SK-N-SH treated with all-trans-retinoic acid at 6 μM for 48 hours (cell line): Measurements from ENCODE around the gene GAPVD1.

Source experiments
- ATAC-seq: fragments of 200-7000 bp; cut with Tn5 transposase; 3 replicates; pipeline ENCODE4 v1.9.1; 2020; ENCODE audit warnings: mild to moderate bottlenecking, moderate library complexity
- ARNTL ChIP-seq: fragments of 450-650 bp; formaldehyde crosslinking; IDR thresholded peaks from 2 replicates; pipeline ENCODE4 v1.5.0; 2020; ENCODE audit warnings: low read depth, mild to moderate bottlenecking, moderate library complexity, borderline replicate concordance
- BACH2 ChIP-seq: fragments of 250-450 bp; sonication (Bioruptor Pico); IDR thresholded peaks from 2 replicates; pipeline ENCODE4 v1.9.0; 2021; ENCODE audit warnings: mild to moderate bottlenecking, borderline replicate concordance
- CSDC2 ChIP-seq: fragments of 250-450 bp; sonication (Bioruptor Pico); IDR thresholded peaks from 2 replicates; pipeline ENCODE4 v1.5.0; 2020; ENCODE audit warnings: mild to moderate bottlenecking, moderate library complexity
- ESRRG ChIP-seq: fragments of 250-450 bp; sonication (Bioruptor Pico); IDR thresholded peaks from 2 replicates; pipeline ENCODE4 v1.6.1; 2021; ENCODE audit warnings: mild to moderate bottlenecking
- GLIS3 ChIP-seq: fragments of 250-450 bp; sonication (Bioruptor Pico); IDR thresholded peaks from 2 replicates; pipeline ENCODE4 v1.5.0; 2020; ENCODE audit warnings: mild to moderate bottlenecking, moderate library complexity
- ISL1 ChIP-seq: fragments of 250-450 bp; sonication (Bioruptor Pico); IDR thresholded peaks from 2 replicates; pipeline ENCODE4 v2.1.2; 2022; ENCODE audit warnings: mild to moderate bottlenecking, moderate library complexity
- OSR1 ChIP-seq: fragments of 250-450 bp; sonication (Bioruptor Pico); IDR thresholded peaks from 2 replicates; pipeline ENCODE4 v1.8.0; 2022; ENCODE audit warnings: moderate library complexity, mild to moderate bottlenecking, inconsistent platforms
- RARB ChIP-seq: fragments of 250-450 bp; sonication (Bioruptor Pico); IDR thresholded peaks from 2 replicates; pipeline ENCODE4 v1.8.0; 2021; ENCODE audit warnings: mild to moderate bottlenecking, moderate library complexity
- TCF4 ChIP-seq: fragments of 250-450 bp; sonication (Bioruptor Pico); IDR thresholded peaks from 2 replicates; pipeline ENCODE4 v1.8.0; 2021; ENCODE audit warnings: mild to moderate bottlenecking, moderate library complexity, borderline replicate concordance
- TOX ChIP-seq: fragments of 250-450 bp; sonication (Bioruptor Pico); IDR thresholded peaks from 2 replicates; pipeline ENCODE4 v1.8.0; 2021; ENCODE audit warnings: mild to moderate bottlenecking, moderate library complexity, borderline replicate concordance
- ZFP3 ChIP-seq: fragments of 250-450 bp; sonication (Bioruptor Pico); IDR thresholded peaks from 2 replicates; pipeline ENCODE4 v1.5.0; 2020; ENCODE audit warnings: mild to moderate bottlenecking, moderate library complexity
- ZFP30 ChIP-seq: fragments of 450-650 bp; formaldehyde crosslinking; IDR thresholded peaks from 2 replicates; pipeline ENCODE4 v1.5.0; 2022; ENCODE audit warnings: mild to moderate bottlenecking, moderate library complexity
- ZNF565 ChIP-seq: fragments of 450-650 bp; formaldehyde crosslinking; conservative IDR thresholded peaks from 2 replicates; pipeline ENCODE4 v1.5.0; 2020; ENCODE audit warnings: low read depth, mild to moderate bottlenecking, moderate library complexity
- ZNF70 ChIP-seq: fragments of 450-650 bp; formaldehyde crosslinking; IDR thresholded peaks from 2 replicates; pipeline ENCODE4 v1.5.0; 2020; ENCODE audit warnings: mild to moderate bottlenecking, moderate library complexity
- ZNF8 ChIP-seq: fragments of 450-650 bp; formaldehyde crosslinking; IDR thresholded peaks from 2 replicates; pipeline ENCODE4 v1.5.0; 2020; ENCODE audit warnings: mild to moderate bottlenecking, moderate library complexity
- TF ChIP-seq, protein P1 (sequence below): fragments of 250-450 bp; sonication (Bioruptor Pico); IDR thresholded peaks from 2 replicates; pipeline ENCODE4 v1.5.1; 2020; ENCODE audit warnings: low read depth, mild to moderate bottlenecking, moderate library complexity
- TF ChIP-seq, protein P2 (sequence below): fragments of 250-450 bp; sonication (Bioruptor Pico); IDR thresholded peaks from 2 replicates; pipeline ENCODE4 v1.5.1; 2021; ENCODE audit warnings: mild to moderate bottlenecking, moderate library complexity
- TF ChIP-seq, protein P3 (sequence below): fragments of 250-450 bp; sonication (Bioruptor Pico); IDR thresholded peaks from 2 replicates; pipeline ENCODE4 v1.8.0; 2021; ENCODE audit warnings: low read depth, mild to moderate bottlenecking, moderate library complexity, borderline replicate concordance
- TF ChIP-seq, protein P4 (sequence below): fragments of 250-450 bp; sonication (Bioruptor Pico); IDR thresholded peaks from 2 replicates; pipeline ENCODE4 v1.8.0; 2020; ENCODE audit warnings: mild to moderate bottlenecking, moderate library complexity, borderline replicate concordance
- TF ChIP-seq, protein P5 (sequence below): fragments of 250-450 bp; sonication (Bioruptor Pico); IDR thresholded peaks from 2 replicates; pipeline ENCODE4 v1.5.0; 2020; ENCODE audit warnings: mild to moderate bottlenecking, moderate library complexity

GAPVD1 gene

DNA sequence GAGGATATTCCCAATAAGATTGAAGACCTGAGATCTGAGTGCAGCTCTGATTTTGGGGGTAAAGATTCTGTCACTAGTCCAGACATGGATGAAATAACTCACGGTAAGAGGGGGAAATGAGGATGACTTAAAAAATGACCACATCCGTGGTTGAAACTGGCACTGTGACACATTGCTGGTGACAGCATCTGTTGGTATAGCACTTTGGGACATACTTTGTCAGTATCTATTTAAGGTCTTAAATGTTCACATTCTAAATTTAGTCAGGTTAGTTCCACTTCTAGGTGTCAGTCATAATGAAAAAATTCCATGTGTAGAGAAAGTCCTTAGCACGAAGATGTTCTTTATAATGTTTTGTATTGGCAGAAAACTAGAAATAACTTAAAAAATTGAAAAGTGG, 70.9 kb downstream of the GAPVD1 start:
- no peak for ATAC-seq
- TF ChIP-seq, protein P1, sequence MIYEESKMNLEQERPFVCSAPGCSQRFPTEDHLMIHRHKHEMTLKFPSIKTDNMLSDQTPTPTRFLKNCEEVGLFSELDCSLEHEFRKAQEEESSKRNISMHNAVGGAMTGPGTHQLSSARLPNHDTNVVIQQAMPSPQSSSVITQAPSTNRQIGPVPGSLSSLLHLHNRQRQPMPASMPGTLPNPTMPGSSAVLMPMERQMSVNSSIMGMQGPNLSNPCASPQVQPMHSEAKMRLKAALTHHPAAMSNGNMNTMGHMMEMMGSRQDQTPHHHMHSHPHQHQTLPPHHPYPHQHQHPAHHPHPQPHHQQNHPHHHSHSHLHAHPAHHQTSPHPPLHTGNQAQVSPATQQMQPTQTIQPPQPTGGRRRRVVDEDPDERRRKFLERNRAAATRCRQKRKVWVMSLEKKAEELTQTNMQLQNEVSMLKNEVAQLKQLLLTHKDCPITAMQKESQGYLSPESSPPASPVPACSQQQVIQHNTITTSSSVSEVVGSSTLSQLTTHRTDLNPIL (CRISPR knock-in tag): no peak
- TF ChIP-seq ZFP30 (CRISPR knock-in tag) (no peak), ESRRG (CRISPR knock-in tag) (no peak)

DNA sequence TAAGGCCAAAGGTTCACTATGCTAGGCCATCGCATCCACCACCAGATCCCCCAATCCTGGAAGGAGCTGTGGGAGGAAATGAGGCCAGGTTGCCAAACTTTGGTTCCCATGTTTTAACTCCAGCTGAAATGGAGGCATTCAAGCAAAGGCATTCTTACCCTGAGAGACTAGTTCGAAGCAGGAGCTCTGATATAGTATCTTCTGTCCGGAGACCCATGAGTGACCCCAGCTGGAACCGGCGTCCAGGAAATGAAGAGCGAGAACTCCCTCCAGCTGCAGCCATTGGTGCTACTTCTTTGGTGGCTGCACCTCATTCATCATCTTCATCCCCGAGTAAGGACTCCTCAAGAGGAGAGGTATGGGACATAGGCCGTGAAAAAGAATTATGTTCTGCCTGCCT, 75.6 kb downstream of the GAPVD1 start:
- no peak for ATAC-seq
- TF ChIP-seq, protein P2, sequence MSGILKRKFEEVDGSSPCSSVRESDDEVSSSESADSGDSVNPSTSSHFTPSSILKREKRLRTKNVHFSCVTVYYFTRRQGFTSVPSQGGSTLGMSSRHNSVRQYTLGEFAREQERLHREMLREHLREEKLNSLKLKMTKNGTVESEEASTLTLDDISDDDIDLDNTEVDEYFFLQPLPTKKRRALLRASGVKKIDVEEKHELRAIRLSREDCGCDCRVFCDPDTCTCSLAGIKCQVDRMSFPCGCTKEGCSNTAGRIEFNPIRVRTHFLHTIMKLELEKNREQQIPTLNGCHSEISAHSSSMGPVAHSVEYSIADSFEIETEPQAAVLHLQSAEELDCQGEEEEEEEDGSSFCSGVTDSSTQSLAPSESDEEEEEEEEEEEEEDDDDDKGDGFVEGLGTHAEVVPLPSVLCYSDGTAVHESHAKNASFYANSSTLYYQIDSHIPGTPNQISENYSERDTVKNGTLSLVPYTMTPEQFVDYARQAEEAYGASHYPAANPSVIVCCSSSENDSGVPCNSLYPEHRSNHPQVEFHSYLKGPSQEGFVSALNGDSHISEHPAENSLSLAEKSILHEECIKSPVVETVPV (CRISPR knock-in tag): no peak
- TF ChIP-seq, protein P3, sequence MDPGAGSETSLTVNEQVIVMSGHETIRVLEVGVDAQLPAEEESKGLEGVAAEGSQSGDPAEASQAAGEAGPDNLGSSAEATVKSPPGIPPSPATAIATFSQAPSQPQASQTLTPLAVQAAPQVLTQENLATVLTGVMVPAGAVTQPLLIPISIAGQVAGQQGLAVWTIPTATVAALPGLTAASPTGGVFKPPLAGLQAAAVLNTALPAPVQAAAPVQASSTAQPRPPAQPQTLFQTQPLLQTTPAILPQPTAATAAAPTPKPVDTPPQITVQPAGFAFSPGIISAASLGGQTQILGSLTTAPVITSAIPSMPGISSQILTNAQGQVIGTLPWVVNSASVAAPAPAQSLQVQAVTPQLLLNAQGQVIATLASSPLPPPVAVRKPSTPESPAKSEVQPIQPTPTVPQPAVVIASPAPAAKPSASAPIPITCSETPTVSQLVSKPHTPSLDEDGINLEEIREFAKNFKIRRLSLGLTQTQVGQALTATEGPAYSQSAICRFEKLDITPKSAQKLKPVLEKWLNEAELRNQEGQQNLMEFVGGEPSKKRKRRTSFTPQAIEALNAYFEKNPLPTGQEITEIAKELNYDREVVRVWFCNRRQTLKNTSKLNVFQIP (CRISPR knock-in tag): no peak
- TF ChIP-seq ZNF70 (CRISPR knock-in tag): no peak
- TF ChIP-seq ESRRG (CRISPR knock-in tag): no peak
- TF ChIP-seq ISL1 (CRISPR knock-in tag): no peak
- TF ChIP-seq CSDC2 (CRISPR knock-in tag): no peak
- TF ChIP-seq GLIS3 (CRISPR knock-in tag): no peak
- no peak for TF ChIP-seq TOX (CRISPR knock-in tag)
- TF ChIP-seq, protein P1 (CRISPR knock-in tag): no peak
- no peak for TF ChIP-seq ZNF565 (CRISPR knock-in tag)
- TF ChIP-seq RARB (CRISPR knock-in tag): no peak
- TF ChIP-seq TCF4 (CRISPR knock-in tag): no peak
- no peak for TF ChIP-seq BACH2
- no peak for TF ChIP-seq ARNTL (CRISPR knock-in tag)
- no peak for TF ChIP-seq ZNF8
- TF ChIP-seq, protein P4, sequence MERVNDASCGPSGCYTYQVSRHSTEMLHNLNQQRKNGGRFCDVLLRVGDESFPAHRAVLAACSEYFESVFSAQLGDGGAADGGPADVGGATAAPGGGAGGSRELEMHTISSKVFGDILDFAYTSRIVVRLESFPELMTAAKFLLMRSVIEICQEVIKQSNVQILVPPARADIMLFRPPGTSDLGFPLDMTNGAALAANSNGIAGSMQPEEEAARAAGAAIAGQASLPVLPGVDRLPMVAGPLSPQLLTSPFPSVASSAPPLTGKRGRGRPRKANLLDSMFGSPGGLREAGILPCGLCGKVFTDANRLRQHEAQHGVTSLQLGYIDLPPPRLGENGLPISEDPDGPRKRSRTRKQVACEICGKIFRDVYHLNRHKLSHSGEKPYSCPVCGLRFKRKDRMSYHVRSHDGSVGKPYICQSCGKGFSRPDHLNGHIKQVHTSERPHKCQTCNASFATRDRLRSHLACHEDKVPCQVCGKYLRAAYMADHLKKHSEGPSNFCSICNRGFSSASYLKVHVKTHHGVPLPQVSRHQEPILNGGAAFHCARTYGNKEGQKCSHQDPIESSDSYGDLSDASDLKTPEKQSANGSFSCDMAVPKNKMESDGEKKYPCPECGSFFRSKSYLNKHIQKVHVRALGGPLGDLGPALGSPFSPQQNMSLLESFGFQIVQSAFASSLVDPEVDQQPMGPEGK (CRISPR knock-in tag): no peak
- TF ChIP-seq ZFP3 (CRISPR knock-in tag): no peak

DNA sequence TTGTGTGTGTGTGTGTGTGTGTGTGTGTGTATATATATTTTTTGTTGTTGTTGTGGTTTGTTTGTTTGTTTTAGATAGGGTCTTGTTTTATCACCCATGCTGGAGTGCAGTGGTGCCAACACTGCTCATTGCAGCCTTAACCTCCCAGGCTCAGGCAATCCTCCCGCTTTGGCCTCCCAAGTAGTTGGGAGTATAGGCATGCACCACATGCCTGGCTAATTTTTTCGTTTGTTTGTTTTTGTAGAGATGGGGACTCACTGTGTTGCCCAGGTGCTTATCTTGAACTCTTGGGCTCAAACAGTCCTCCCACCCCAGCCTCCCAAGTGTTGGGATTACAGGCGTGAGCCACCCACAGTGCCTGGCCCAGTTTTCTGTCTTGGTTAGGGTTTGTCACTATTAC, 77.3 kb downstream of the GAPVD1 start:
- TF ChIP-seq TOX (CRISPR knock-in tag): no peak
- TF ChIP-seq ARNTL (CRISPR knock-in tag): no peak
- TF ChIP-seq CSDC2 (CRISPR knock-in tag): no peak
- TF ChIP-seq TCF4 (CRISPR knock-in tag): no peak
- TF ChIP-seq ZNF565 (CRISPR knock-in tag): no peak
- TF ChIP-seq RARB (CRISPR knock-in tag): no peak
- no peak for TF ChIP-seq ZNF70 (CRISPR knock-in tag)
- TF ChIP-seq, protein P3 (CRISPR knock-in tag): no peak
- no peak for TF ChIP-seq GLIS3 (CRISPR knock-in tag)
- no peak for TF ChIP-seq ZNF8
- no peak for TF ChIP-seq BACH2
- TF ChIP-seq OSR1 (CRISPR knock-in tag): no peak
- TF ChIP-seq, protein P1 (CRISPR knock-in tag): no peak
- TF ChIP-seq, protein P2 (CRISPR knock-in tag): no peak
- TF ChIP-seq, protein P5, sequence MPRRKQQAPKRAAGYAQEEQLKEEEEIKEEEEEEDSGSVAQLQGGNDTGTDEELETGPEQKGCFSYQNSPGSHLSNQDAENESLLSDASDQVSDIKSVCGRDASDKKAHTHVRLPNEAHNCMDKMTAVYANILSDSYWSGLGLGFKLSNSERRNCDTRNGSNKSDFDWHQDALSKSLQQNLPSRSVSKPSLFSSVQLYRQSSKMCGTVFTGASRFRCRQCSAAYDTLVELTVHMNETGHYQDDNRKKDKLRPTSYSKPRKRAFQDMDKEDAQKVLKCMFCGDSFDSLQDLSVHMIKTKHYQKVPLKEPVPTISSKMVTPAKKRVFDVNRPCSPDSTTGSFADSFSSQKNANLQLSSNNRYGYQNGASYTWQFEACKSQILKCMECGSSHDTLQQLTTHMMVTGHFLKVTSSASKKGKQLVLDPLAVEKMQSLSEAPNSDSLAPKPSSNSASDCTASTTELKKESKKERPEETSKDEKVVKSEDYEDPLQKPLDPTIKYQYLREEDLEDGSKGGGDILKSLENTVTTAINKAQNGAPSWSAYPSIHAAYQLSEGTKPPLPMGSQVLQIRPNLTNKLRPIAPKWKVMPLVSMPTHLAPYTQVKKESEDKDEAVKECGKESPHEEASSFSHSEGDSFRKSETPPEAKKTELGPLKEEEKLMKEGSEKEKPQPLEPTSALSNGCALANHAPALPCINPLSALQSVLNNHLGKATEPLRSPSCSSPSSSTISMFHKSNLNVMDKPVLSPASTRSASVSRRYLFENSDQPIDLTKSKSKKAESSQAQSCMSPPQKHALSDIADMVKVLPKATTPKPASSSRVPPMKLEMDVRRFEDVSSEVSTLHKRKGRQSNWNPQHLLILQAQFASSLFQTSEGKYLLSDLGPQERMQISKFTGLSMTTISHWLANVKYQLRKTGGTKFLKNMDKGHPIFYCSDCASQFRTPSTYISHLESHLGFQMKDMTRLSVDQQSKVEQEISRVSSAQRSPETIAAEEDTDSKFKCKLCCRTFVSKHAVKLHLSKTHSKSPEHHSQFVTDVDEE (CRISPR knock-in tag): no peak
- no peak for TF ChIP-seq ISL1 (CRISPR knock-in tag)
- no peak for TF ChIP-seq ESRRG (CRISPR knock-in tag)
- TF ChIP-seq, all 23 proteins: peak for 0
- no peak for ATAC-seq
